ENCODE measurements around the gene LRRC73.

Gene LRRC73

DNA sequence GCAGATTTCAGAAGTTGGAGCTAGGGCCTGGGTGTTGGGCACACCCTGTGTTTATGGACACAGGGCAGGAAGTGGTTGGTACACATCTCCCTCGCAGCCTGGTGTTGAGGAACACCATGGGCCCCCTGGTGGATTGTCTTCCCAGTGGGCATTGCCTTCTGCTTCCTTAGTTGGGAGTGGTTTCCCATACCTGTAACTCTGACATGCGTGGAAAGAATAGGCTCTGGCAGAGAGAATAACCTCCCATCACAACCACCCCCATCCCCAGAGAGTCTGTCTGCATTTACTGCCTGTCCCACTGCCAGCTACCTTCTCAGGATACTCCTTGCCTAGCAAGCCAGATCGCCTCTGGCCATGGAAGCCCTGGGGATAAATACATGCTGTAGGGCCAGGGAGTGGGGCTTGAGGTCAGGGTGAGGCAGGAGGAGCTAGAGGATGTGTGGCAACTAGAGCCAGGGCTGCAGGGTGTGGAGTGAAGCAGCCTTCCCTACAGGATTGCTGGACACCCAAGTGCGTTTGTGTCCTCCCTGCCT, 14.7 kb downstream of the LRRC73 start:
- TF ChIP-seq ZBTB7A (IDR thresholded peaks at IDR 0.05; ENCODE audit: low read depth) (no peak), EGR1 (IDR thresholded peaks at IDR 0.05) (no peak), NFIC (IDR thresholded peaks at IDR 0.05) (no peak)
- TF ChIP-seq, protein P1, sequence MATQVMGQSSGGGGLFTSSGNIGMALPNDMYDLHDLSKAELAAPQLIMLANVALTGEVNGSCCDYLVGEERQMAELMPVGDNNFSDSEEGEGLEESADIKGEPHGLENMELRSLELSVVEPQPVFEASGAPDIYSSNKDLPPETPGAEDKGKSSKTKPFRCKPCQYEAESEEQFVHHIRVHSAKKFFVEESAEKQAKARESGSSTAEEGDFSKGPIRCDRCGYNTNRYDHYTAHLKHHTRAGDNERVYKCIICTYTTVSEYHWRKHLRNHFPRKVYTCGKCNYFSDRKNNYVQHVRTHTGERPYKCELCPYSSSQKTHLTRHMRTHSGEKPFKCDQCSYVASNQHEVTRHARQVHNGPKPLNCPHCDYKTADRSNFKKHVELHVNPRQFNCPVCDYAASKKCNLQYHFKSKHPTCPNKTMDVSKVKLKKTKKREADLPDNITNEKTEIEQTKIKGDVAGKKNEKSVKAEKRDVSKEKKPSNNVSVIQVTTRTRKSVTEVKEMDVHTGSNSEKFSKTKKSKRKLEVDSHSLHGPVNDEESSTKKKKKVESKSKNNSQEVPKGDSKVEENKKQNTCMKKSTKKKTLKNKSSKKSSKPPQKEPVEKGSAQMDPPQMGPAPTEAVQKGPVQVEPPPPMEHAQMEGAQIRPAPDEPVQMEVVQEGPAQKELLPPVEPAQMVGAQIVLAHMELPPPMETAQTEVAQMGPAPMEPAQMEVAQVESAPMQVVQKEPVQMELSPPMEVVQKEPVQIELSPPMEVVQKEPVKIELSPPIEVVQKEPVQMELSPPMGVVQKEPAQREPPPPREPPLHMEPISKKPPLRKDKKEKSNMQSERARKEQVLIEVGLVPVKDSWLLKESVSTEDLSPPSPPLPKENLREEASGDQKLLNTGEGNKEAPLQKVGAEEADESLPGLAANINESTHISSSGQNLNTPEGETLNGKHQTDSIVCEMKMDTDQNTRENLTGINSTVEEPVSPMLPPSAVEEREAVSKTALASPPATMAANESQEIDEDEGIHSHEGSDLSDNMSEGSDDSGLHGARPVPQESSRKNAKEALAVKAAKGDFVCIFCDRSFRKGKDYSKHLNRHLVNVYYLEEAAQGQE (IDR thresholded peaks at IDR 0.05; ENCODE audit: low read depth): no peak
- TF ChIP-seq, protein P2, sequence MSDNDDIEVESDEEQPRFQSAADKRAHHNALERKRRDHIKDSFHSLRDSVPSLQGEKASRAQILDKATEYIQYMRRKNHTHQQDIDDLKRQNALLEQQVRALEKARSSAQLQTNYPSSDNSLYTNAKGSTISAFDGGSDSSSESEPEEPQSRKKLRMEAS (IDR thresholded peaks at IDR 0.05): no peak

DNA sequence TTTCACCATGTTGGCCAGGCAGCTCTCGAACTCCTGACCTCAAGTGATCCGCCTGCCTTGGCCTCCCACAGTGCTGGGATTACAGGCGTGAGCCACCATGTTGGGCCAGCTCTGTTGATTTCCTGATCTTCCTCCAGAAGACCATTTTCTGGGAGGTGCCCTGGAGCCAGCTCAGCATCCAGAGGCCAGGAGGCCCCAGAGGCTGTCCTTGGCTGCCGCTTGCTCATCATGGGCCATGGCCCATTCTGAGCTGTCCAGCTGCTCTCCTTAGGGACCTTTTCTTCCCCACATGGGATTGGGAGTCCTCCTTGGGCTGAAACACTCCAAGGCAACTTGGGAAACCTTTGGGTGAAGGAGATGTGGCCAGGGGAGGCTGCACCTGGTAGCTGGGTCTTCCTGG, 15.4 kb downstream of the LRRC73 start:
- TF ChIP-seq CREB1 (IDR thresholded peaks at IDR 0.05; ENCODE audit: low read depth): no peak
- no peak for TF ChIP-seq TAF1 (IDR thresholded peaks at IDR 0.05; ENCODE audit: low read depth)
- TF ChIP-seq, protein P1 (IDR thresholded peaks at IDR 0.05; ENCODE audit: low read depth): no peak
- no peak for TF ChIP-seq YY1 (IDR thresholded peaks at IDR 0.05; ENCODE audit: low read depth)
- TF ChIP-seq, protein P3, sequence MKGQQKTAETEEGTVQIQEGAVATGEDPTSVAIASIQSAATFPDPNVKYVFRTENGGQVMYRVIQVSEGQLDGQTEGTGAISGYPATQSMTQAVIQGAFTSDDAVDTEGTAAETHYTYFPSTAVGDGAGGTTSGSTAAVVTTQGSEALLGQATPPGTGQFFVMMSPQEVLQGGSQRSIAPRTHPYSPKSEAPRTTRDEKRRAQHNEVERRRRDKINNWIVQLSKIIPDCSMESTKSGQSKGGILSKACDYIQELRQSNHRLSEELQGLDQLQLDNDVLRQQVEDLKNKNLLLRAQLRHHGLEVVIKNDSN (IDR thresholded peaks at IDR 0.05): no peak
- TF ChIP-seq EP300 (IDR thresholded peaks at IDR 0.05; ENCODE audit: borderline replicate concordance): no peak
- TF ChIP-seq CEBPB (IDR thresholded peaks at IDR 0.05): no peak
- no peak for TF ChIP-seq ZBTB7A (IDR thresholded peaks at IDR 0.05; ENCODE audit: low read depth)

DNA sequence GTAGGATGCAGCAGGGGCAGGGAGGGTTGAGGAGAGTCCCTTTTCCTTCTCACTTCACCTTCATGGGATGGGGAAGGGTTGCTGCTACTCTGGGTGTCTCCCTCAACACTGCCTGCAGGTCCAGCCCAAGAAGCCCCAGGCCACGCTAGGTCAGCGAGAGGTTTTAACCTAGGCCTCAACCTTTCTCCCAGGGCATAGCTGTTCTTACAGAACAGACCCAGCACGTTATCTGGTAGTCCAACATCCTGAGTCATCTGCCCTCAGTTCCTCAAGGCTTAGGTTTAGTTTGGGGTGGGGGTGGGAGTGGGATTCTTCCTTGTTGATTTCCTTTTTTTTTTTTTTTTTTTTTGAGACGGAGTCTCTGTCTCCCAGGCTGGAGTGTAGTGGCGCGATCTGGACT, 15.8 kb downstream of the LRRC73 start:
- TF ChIP-seq, protein P1 (IDR thresholded peaks at IDR 0.05; ENCODE audit: low read depth): no peak
- TF ChIP-seq CREB1 (IDR thresholded peaks at IDR 0.05; ENCODE audit: low read depth) (no peak), EGR1 (IDR thresholded peaks at IDR 0.05) (no peak), TEAD4 (IDR thresholded peaks at IDR 0.05) (no peak), RAD21 (IDR thresholded peaks at IDR 0.05; ENCODE audit: low read depth) (no peak), ZBTB7A (IDR thresholded peaks at IDR 0.05; ENCODE audit: low read depth) (no peak), TAF1 (IDR thresholded peaks at IDR 0.05; ENCODE audit: low read depth) (no peak), NFIC (IDR thresholded peaks at IDR 0.05) (no peak), EP300 (IDR thresholded peaks at IDR 0.05; ENCODE audit: borderline replicate concordance) (no peak)
- TF ChIP-seq, protein P3 (IDR thresholded peaks at IDR 0.05): no peak
- TF ChIP-seq, protein P2 (IDR thresholded peaks at IDR 0.05): no peak

DNA sequence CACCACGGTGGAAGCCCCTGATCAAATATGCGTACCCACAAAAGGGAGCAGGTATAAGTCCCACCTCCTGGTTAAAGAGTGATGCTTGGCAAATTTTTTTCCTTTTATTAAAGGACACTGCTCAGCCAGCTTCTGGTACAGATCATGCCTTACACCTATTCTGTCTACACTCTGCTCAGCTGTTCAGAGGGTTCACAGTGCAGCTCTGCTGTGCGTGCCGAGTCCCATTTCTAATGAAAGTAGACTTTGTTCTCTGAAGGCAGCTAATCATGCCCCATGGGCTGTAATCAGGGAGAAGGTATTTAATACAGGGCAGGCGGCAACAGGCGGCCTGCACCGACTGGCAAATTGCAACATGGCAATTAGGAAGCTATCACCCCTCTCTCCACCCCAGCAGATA, 16.3 kb downstream of the LRRC73 start:
- TF ChIP-seq, protein P3 (IDR thresholded peaks at IDR 0.05): no peak
- no peak for TF ChIP-seq CREB1 (IDR thresholded peaks at IDR 0.05; ENCODE audit: low read depth)
- TF ChIP-seq, protein P1 (IDR thresholded peaks at IDR 0.05; ENCODE audit: low read depth): no peak
- no peak for TF ChIP-seq TAF1 (IDR thresholded peaks at IDR 0.05; ENCODE audit: low read depth)
- TF ChIP-seq CEBPB (IDR thresholded peaks at IDR 0.05): no peak
- no peak for TF ChIP-seq YY1 (IDR thresholded peaks at IDR 0.05; ENCODE audit: low read depth)
- TF ChIP-seq ZBTB7A (IDR thresholded peaks at IDR 0.05; ENCODE audit: low read depth): no peak
- TF ChIP-seq RAD21 (IDR thresholded peaks at IDR 0.05; ENCODE audit: low read depth): no peak
- no peak for TF ChIP-seq TEAD4 (IDR thresholded peaks at IDR 0.05)
- TF ChIP-seq FOXM1 (IDR thresholded peaks at IDR 0.05; ENCODE audit: borderline replicate concordance, low read depth): no peak
